GM23338 (cell line): ENCODE data around the gene NOVA1. TPM values are rescaled to one million over a fixed set of nuclear protein-coding genes. Genes with fewer than 3 reads are reported as not detected.

Experiments
- ATAC-seq: fragments of 200-7000 bp; cut with Tn5 transposase; 3 replicates; pipeline ENCODE4 v1.9.1; 2020
- DNase-seq: peaks from one replicate; pipeline ENCODE4 v3.0.0-alpha.2; 2015; ENCODE audit warnings: low spot score
- H2AFZ ChIP-seq: fragments of 200-600 bp; sonication (generic); 2 replicates; pipeline ENCODE4 v1.8.0; 2016; ENCODE audit warnings: antibody characterized with exemption, mild to moderate bottlenecking, moderate library complexity
- H3F3A ChIP-seq: fragments of 200-600 bp; sonication (generic); replicated peaks from 2 replicates; pipeline ENCODE4 v1.8.0; 2017; ENCODE audit warnings: antibody characterized with exemption, mixed run types, low read depth
- H3K27ac ChIP-seq: fragments of 200-600 bp; sonication (generic); 2 replicates; pipeline ENCODE4 v1.6.1; 2016; ENCODE audit warnings: low read depth
- H3K27me3 ChIP-seq: fragments of 200-600 bp; sonication (generic); 2 replicates; pipeline ENCODE4 v1.8.0; 2016; ENCODE audit warnings: mild to moderate bottlenecking, mixed run types, moderate library complexity; ENCODE audit not compliant: insufficient read depth
- H3K36me3 ChIP-seq: fragments of 200-600 bp; sonication (generic); 2 replicates; pipeline ENCODE4 v1.8.0; 2016; ENCODE audit warnings: mild to moderate bottlenecking; ENCODE audit not compliant: insufficient read depth
- H3K4me1 ChIP-seq: fragments of 200-600 bp; sonication (generic); 2 replicates; pipeline ENCODE4 v1.8.0; 2016; ENCODE audit warnings: mild to moderate bottlenecking, moderate library complexity; ENCODE audit not compliant: insufficient read depth
- H3K4me2 ChIP-seq: fragments of 200-600 bp; sonication (generic); 2 replicates; pipeline ENCODE4 v1.7.1; 2017; ENCODE audit warnings: mixed run types
- H3K4me3 ChIP-seq: fragments of 200-600 bp; sonication (generic); 2 replicates; pipeline ENCODE4 v1.6.1; 2016; ENCODE audit warnings: mixed run types
- H3K79me2 ChIP-seq: fragments of 200-600 bp; sonication (generic); replicated peaks from 2 replicates; pipeline ENCODE4 v1.8.0; 2017; ENCODE audit warnings: mild to moderate bottlenecking; ENCODE audit not compliant: insufficient read depth
- H3K9me2 ChIP-seq: fragments of 200-600 bp; sonication (generic); 2 replicates; pipeline ENCODE4 v1.8.0; 2017; ENCODE audit not compliant: insufficient read depth
- H4K20me1 ChIP-seq: fragments of 200-600 bp; sonication (generic); replicated peaks from 2 replicates; pipeline ENCODE4 v1.8.0; 2017; ENCODE audit warnings: mild to moderate bottlenecking; ENCODE audit not compliant: insufficient read depth
- H3K27ac Mint-ChIP-seq: 2 replicates; pipeline ENCODE4 v1.8.0; 2020; ENCODE audit warnings: inconsistent platforms, mild to moderate bottlenecking, moderate library complexity, mixed read lengths
- H3K27me3 Mint-ChIP-seq: 3 replicates; pipeline ENCODE4 v1.8.0; 2022; ENCODE audit warnings: low read depth, mild to moderate bottlenecking, moderate library complexity, mixed read lengths, inconsistent platforms; ENCODE audit not compliant: insufficient read depth, poor library complexity
- H3K36me3 Mint-ChIP-seq: 3 replicates; pipeline ENCODE4 v1.8.0; 2021; ENCODE audit warnings: low read depth, mild to moderate bottlenecking, inconsistent platforms, moderate library complexity, mixed read lengths
- H3K4me1 Mint-ChIP-seq: 3 replicates; pipeline ENCODE4 v1.8.0; 2020; ENCODE audit warnings: mild to moderate bottlenecking, inconsistent platforms, mixed read lengths
- H3K4me3 Mint-ChIP-seq: 3 replicates; pipeline ENCODE4 v1.8.0; 2021; ENCODE audit warnings: moderate library complexity, mild to moderate bottlenecking, inconsistent platforms, mixed read lengths
- H3K9me3 Mint-ChIP-seq: 3 replicates; pipeline ENCODE4 v1.8.0; 2020; ENCODE audit warnings: moderate library complexity, mild to moderate bottlenecking, inconsistent platforms, mixed read lengths
- CREB1 ChIP-seq: fragments of 250-450 bp; sonication (Bioruptor Pico); IDR thresholded peaks from 2 replicates; pipeline ENCODE4 v1.5.0; 2020; ENCODE audit warnings: low read depth, mild to moderate bottlenecking, moderate library complexity
- EZH2phosphoT487 ChIP-seq: fragments of 200-600 bp; sonication (generic); IDR thresholded peaks from one replicate; pipeline ENCODE4 v1.8.1; 2018; ENCODE audit warnings: antibody characterized with exemption; ENCODE audit not compliant: unreplicated experiment
- POLR2AphosphoS5 ChIP-seq: IDR thresholded peaks from 2 replicates; pipeline ENCODE4 v1.6.1; 2016; ENCODE audit warnings: antibody characterized with exemption, low read depth
- polyA plus RNA-seq: library from polyadenylated mRNA; unstranded; fragments of >200 nt; fragmentation: Nextera tagmentation; extraction: Ambion mirVana; gene quantifications from 2 replicates; pipeline ENCODE4 v1.2.1, GENCODE V29; 2016
- total RNA-seq: library from RNA; depleted of rRNA; stranded (reverse); fragments of >200 nt; shearing (Covaris generic); gene quantifications from 2 replicates; pipeline ENCODE4 v1.2.3, GENCODE V29; 2014
- TF ChIP-seq, protein P1 (sequence below): IDR thresholded peaks from one replicate; pipeline ENCODE4 v1.6.1; 2018; ENCODE audit warnings: antibody characterized with exemption; ENCODE audit not compliant: unreplicated experiment
- TF ChIP-seq, protein P2 (sequence below): fragments of 250-450 bp; sonication (Bioruptor Pico); IDR thresholded peaks from 2 replicates; pipeline ENCODE4 v1.5.0; 2020; ENCODE audit warnings: mild to moderate bottlenecking, moderate library complexity
- TF ChIP-seq, protein P3 (sequence below), 2 experiments: fragments of 200-600 bp in 1 of 2; sonication (generic) in 1 of 2; conservative IDR thresholded peaks; 2 replicates each; pipeline versions ENCODE4 v1.5.1 to v1.6.1; 2016 to 2017; ENCODE audit warnings: antibody characterized with exemption in 2 of 2, low read depth in 2 of 2, mild to moderate bottlenecking in 2 of 2, moderate library complexity in 1 of 2

The NOVA1 gene
- total and polyA plus RNA-seq, 2 experiments from 2014 or later = 8.1 to 11.6 TPM

DNA sequence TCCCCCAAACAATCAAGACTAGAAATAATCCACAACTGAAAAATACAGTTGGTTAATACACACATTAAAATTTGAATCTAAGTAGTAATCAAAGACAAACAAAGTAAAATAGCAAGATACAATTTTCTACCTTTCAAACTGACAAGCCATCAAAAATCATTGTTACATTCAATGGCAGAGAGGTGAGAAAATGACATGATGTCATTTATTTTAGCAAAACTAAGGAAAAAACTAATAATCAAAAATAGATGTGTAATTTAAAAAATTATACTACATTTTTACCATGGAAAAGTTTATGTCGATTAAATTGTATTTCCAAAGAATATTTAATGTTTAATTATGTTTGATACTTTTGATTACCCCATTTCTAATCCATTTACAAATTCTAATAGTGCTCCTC lies 59.7 kb downstream of the NOVA1 start (continued):
- TF ChIP-seq, protein P1, sequence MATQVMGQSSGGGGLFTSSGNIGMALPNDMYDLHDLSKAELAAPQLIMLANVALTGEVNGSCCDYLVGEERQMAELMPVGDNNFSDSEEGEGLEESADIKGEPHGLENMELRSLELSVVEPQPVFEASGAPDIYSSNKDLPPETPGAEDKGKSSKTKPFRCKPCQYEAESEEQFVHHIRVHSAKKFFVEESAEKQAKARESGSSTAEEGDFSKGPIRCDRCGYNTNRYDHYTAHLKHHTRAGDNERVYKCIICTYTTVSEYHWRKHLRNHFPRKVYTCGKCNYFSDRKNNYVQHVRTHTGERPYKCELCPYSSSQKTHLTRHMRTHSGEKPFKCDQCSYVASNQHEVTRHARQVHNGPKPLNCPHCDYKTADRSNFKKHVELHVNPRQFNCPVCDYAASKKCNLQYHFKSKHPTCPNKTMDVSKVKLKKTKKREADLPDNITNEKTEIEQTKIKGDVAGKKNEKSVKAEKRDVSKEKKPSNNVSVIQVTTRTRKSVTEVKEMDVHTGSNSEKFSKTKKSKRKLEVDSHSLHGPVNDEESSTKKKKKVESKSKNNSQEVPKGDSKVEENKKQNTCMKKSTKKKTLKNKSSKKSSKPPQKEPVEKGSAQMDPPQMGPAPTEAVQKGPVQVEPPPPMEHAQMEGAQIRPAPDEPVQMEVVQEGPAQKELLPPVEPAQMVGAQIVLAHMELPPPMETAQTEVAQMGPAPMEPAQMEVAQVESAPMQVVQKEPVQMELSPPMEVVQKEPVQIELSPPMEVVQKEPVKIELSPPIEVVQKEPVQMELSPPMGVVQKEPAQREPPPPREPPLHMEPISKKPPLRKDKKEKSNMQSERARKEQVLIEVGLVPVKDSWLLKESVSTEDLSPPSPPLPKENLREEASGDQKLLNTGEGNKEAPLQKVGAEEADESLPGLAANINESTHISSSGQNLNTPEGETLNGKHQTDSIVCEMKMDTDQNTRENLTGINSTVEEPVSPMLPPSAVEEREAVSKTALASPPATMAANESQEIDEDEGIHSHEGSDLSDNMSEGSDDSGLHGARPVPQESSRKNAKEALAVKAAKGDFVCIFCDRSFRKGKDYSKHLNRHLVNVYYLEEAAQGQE = no peak
- no peak for TF ChIP-seq EZH2phosphoT487
- TF ChIP-seq, protein P2, sequence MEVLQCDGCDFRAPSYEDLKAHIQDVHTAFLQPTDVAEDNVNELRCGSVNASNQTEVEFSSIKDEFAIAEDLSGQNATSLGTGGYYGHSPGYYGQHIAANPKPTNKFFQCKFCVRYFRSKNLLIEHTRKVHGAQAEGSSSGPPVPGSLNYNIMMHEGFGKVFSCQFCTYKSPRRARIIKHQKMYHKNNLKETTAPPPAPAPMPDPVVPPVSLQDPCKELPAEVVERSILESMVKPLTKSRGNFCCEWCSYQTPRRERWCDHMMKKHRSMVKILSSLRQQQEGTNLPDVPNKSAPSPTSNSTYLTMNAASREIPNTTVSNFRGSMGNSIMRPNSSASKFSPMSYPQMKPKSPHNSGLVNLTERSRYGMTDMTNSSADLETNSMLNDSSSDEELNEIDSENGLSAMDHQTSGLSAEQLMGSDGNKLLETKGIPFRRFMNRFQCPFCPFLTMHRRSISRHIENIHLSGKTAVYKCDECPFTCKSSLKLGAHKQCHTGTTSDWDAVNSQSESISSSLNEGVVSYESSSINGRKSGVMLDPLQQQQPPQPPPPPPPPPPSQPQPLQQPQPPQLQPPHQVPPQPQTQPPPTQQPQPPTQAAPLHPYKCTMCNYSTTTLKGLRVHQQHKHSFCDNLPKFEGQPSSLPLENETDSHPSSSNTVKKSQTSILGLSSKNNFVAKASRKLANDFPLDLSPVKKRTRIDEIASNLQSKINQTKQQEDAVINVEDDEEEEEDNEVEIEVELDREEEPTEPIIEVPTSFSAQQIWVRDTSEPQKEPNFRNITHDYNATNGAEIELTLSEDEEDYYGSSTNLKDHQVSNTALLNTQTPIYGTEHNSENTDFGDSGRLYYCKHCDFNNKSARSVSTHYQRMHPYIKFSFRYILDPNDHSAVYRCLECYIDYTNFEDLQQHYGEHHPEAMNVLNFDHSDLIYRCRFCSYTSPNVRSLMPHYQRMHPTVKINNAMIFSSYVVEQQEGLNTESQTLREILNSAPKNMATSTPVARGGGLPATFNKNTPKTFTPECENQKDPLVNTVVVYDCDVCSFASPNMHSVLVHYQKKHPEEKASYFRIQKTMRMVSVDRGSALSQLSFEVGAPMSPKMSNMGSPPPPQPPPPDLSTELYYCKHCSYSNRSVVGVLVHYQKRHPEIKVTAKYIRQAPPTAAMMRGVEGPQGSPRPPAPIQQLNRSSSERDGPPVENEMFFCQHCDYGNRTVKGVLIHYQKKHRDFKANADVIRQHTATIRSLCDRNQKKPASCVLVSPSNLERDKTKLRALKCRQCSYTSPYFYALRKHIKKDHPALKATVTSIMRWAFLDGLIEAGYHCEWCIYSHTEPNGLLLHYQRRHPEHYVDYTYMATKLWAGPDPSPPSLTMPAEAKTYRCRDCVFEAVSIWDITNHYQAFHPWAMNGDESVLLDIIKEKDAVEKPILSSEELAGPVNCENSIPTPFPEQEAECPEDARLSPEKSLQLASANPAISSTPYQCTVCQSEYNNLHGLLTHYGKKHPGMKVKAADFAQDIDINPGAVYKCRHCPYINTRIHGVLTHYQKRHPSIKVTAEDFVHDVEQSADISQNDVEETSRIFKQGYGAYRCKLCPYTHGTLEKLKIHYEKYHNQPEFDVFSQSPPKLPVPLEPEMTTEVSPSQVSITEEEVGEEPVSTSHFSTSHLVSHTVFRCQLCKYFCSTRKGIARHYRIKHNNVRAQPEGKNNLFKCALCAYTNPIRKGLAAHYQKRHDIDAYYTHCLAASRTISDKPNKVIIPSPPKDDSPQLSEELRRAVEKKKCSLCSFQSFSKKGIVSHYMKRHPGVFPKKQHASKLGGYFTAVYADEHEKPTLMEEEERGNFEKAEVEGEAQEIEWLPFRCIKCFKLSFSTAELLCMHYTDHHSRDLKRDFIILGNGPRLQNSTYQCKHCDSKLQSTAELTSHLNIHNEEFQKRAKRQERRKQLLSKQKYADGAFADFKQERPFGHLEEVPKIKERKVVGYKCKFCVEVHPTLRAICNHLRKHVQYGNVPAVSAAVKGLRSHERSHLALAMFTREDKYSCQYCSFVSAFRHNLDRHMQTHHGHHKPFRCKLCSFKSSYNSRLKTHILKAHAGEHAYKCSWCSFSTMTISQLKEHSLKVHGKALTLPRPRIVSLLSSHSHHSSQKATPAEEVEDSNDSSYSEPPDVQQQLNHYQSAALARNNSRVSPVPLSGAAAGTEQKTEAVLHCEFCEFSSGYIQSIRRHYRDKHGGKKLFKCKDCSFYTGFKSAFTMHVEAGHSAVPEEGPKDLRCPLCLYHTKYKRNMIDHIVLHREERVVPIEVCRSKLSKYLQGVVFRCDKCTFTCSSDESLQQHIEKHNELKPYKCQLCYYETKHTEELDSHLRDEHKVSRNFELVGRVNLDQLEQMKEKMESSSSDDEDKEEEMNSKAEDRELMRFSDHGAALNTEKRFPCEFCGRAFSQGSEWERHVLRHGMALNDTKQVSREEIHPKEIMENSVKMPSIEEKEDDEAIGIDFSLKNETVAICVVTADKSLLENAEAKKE (CRISPR knock-in tag) = no peak

DNA sequence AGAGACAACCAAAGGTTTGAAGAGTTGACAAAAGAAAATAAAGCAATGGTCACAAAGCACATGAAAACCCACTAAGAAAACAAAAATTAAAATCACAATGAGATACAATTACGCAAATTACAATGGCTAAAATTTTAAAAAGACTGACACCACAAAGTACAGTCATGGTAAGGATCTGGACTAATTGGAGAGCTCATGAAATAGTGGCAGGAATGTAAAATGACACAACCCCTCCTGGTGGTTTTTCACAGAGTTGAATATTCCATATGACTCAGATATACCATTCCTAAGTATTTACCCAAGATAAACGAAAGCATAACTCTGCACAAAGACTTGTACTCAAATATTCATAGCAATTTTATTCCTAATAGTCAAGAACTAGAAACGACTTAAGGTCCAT lies 65.9 kb downstream of the NOVA1 start:
- Mint-ChIP-seq H3K4me3 (no peak overlapping the region), H3K4me1 (peaks cover 17% of the 10 kb centered on the region), H3K9me3 (no peaks in the 10 kb centered on the region), H3K27ac (peak overlapping the region; percentile 14; the same call in 1 of the 2 replicates), H3K36me3 (no peaks in the 10 kb centered on the region), H3K27me3 (peaks cover 3% of the 10 kb centered on the region)
- Histone ChIP-seq H3K36me3 (no peaks in the 10 kb centered on the region), H3K4me3 (no peak overlapping the region), H4K20me1 (no peaks in the 10 kb centered on the region; the same call in 1 of the 2 replicates), H3K4me2 (no peak overlapping the region), H3F3A (no peaks in the 10 kb centered on the region), H3K4me1 (0 out of 2 replicates have a peak, but pooled peaks cover 3% of the 10 kb centered on the region), H3K9me2 (no peaks in the 10 kb centered on the region), H3K27me3 (no peaks in the 10 kb centered on the region), H3K79me2 (no peaks in the 10 kb centered on the region), H3K27ac (no peak overlapping the region), H2AFZ (no peak overlapping the region)
- DNase-seq = peak; percentile 7
- no peak for ATAC-seq
- no peak for TF ChIP-seq POLR2AphosphoS5
- no peak for TF ChIP-seq CREB1
- TF ChIP-seq, protein P3, sequence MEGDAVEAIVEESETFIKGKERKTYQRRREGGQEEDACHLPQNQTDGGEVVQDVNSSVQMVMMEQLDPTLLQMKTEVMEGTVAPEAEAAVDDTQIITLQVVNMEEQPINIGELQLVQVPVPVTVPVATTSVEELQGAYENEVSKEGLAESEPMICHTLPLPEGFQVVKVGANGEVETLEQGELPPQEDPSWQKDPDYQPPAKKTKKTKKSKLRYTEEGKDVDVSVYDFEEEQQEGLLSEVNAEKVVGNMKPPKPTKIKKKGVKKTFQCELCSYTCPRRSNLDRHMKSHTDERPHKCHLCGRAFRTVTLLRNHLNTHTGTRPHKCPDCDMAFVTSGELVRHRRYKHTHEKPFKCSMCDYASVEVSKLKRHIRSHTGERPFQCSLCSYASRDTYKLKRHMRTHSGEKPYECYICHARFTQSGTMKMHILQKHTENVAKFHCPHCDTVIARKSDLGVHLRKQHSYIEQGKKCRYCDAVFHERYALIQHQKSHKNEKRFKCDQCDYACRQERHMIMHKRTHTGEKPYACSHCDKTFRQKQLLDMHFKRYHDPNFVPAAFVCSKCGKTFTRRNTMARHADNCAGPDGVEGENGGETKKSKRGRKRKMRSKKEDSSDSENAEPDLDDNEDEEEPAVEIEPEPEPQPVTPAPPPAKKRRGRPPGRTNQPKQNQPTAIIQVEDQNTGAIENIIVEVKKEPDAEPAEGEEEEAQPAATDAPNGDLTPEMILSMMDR (conservative IDR thresholded peaks at IDR 0.05; ENCODE audit: low read depth in 2 of 2) = peak in 1 of 2 experiments; percentile 22; a peak in 2 of 4 replicates
